ENCODE measurements around the gene SCAF8. TPM values are rescaled to one million over a fixed set of nuclear protein-coding genes. Genes with fewer than 3 reads are reported as not detected.

SCAF8 gene
- total and polyA plus RNA-seq, 2 donors (not counting 1 experiment from before 2014, with no cell fraction given), result 25.7 to 75.2 TPM

DNA sequence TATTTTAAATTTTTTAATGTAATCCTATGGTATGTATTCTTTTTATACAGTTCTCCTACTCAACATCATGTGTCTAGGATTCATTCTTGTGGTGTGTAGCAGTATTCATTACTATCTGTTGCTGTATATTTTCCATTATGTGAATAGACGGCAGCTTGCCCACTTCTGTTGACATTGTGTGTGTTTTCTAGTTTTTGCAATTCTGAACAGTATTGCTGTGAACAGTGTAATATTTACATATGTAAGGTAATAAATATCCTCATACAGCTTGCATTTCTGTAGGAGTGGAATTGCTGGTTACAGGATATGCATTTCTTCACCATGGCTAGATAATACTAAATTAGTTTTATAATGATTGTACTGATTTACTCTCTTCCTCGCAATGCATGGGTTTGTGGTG is 51.9 kb downstream of the SCAF8 start:
- Mint-ChIP-seq H3K27ac (no peak overlapping the region), H3K9me3 (ENCODE audit: insufficient read depth) (no peaks in the 10 kb centered on the region), H3K4me1 (peaks cover 5% of the 10 kb centered on the region), H3K4me3 (no peak overlapping the region), H3K27me3 (no peaks in the 10 kb centered on the region)
- intact Hi-C loops (cut with micrococcal nuclease), result no loop called here
- no peak overlapping the region for H2AFZ ChIP-seq (ENCODE audit: insufficient read depth, low read depth, low read length, poor library complexity, severe bottlenecking)
- no peak overlapping the region for H3K27ac ChIP-seq (ENCODE audit: low read length in 2 of 2)
- peaks cover 37% of the 10 kb centered on the region for H3K79me2 ChIP-seq (ENCODE audit: control insufficient read depth, insufficient read depth, low read length)
- H3K4me3 ChIP-seq (ENCODE audit: control extremely low read depth in 1 of 5, extremely low read depth in 1 of 5, insufficient read depth in 1 of 5, low read depth in 2 of 5, low read length in 4 of 5), result no peak overlapping the region
- H4K20me1 ChIP-seq (ENCODE audit: control insufficient read depth, insufficient read depth, low read length, poor library complexity, severe bottlenecking), result peaks cover 42% of the 10 kb centered on the region
- H3K9me3 ChIP-seq (ENCODE audit: control extremely low read depth in 1 of 3, control insufficient read depth in 2 of 3, insufficient read depth in 1 of 3, low read length in 2 of 3), result no peaks in the 10 kb centered on the region
- no peaks in the 10 kb centered on the region for H3K27me3 ChIP-seq (replicated peaks in 1 of 4; ENCODE audit: control extremely low read depth in 1 of 4, control insufficient read depth in 3 of 4, insufficient read depth in 4 of 4, low read length in 3 of 4)
- H3K4me2 ChIP-seq (replicated peaks; ENCODE audit: low read depth, low read length, poor library complexity, severe bottlenecking), result no peak overlapping the region
- WGBS (ENCODE audit: insufficient coverage), result no CpG with 5 or more reads among the region's 2 CpGs
- no peaks in the 10 kb centered on the region for H3K4me1 ChIP-seq (ENCODE audit: control insufficient read depth in 2 of 2, insufficient read depth in 2 of 2, low read length in 2 of 2)
- H3K36me3 ChIP-seq (replicated peaks in 1 of 2; ENCODE audit: control extremely low read depth in 1 of 2, control insufficient read depth in 1 of 2, extremely low read depth in 1 of 2, insufficient read depth in 2 of 2, low read length in 1 of 2), result peaks cover 5 to 29% of the 10 kb centered on the region in 2 experiments
- ATAC-seq (ENCODE audit: low read depth) (no peak), DNase-seq (no peak)
- ChIA-PET CTCF (interaction anchor here (3.0 kb wide), 1 partner anchor 110 kb away, joined by 11 read pairs; no protein-coding TSS in a partner anchor), POLR2A (no interaction called here)
- H3K9ac ChIP-seq (ENCODE audit: low read length), result no peak overlapping the region
- TF ChIP-seq EZH2 (IDR thresholded peaks at IDR 0.05; ENCODE audit: borderline replicate concordance, insufficient read depth, low read depth, low read length, poor library complexity, severe bottlenecking), result no peak
- TF ChIP-seq, protein P1, sequence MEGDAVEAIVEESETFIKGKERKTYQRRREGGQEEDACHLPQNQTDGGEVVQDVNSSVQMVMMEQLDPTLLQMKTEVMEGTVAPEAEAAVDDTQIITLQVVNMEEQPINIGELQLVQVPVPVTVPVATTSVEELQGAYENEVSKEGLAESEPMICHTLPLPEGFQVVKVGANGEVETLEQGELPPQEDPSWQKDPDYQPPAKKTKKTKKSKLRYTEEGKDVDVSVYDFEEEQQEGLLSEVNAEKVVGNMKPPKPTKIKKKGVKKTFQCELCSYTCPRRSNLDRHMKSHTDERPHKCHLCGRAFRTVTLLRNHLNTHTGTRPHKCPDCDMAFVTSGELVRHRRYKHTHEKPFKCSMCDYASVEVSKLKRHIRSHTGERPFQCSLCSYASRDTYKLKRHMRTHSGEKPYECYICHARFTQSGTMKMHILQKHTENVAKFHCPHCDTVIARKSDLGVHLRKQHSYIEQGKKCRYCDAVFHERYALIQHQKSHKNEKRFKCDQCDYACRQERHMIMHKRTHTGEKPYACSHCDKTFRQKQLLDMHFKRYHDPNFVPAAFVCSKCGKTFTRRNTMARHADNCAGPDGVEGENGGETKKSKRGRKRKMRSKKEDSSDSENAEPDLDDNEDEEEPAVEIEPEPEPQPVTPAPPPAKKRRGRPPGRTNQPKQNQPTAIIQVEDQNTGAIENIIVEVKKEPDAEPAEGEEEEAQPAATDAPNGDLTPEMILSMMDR (IDR thresholded peaks at IDR 0.05), result no peak

DNA sequence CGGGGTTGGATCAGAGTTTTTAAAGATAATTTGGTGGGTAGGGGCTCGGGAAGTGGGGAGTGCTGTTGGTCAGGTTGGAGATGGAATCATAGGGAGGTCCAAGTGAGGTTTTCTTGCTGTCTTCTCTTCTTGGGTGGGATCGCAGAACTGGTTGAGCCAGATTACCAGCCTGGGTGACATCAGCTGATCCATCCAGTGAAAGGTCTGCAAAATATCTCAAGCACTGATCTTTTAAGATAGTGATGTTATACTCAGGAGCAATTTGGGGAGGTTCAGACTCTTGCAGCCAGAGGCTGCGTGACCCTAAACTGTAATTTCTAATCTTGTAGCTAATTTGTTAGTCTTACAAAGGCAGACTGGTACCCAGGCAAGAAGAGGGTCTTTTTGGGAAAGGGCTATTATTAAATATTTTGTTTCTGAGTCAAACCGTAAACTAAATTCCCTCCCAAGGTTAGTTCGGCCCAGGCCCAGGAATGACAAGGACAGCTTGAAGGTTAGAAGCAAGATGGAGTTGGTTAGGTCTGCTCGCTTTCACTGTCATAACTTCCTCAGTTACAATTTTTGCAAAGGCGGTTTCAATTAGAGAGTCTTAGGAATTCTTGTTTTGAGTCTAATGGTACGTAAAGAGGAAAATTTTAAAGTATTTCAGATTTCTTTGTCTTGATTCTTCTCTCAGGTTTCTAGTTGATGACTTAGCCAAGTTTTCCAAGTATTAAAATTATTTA is 53.1 kb downstream of the SCAF8 start:
- Mint-ChIP-seq H3K9me3 (ENCODE audit: insufficient read depth) (no peaks in the 10 kb centered on the region), H3K4me1 (peaks cover 4% of the 10 kb centered on the region), H3K27ac (no peak overlapping the region), H3K4me3 (no peak overlapping the region), H3K27me3 (no peaks in the 10 kb centered on the region)
- TF ChIP-seq EZH2 (IDR thresholded peaks at IDR 0.05; ENCODE audit: borderline replicate concordance, insufficient read depth, low read depth, low read length, poor library complexity, severe bottlenecking), result no peak
- TF ChIP-seq, protein P1 (IDR thresholded peaks at IDR 0.05), result no peak
- H3K9ac ChIP-seq (ENCODE audit: low read length), result no peak overlapping the region
- WGBS (ENCODE audit: insufficient coverage), result 100% methylated on average over 2 of the region's 9 CpGs
- no peak overlapping the region for H3K27ac ChIP-seq (ENCODE audit: low read length in 2 of 2)
- no peak overlapping the region for H3K4me3 ChIP-seq (ENCODE audit: control extremely low read depth in 1 of 5, extremely low read depth in 1 of 5, insufficient read depth in 1 of 5, low read depth in 2 of 5, low read length in 4 of 5)
- peaks cover 38% of the 10 kb centered on the region for H4K20me1 ChIP-seq (ENCODE audit: control insufficient read depth, insufficient read depth, low read length, poor library complexity, severe bottlenecking)
- intact Hi-C loops (cut with micrococcal nuclease), result no loop called here
- POLR2A ChIA-PET, result no interaction called here
- DNase-seq (no peak), ATAC-seq (ENCODE audit: low read depth) (no peak)
- no peaks in the 10 kb centered on the region for H3K9me3 ChIP-seq (ENCODE audit: control extremely low read depth in 1 of 3, control insufficient read depth in 2 of 3, insufficient read depth in 1 of 3, low read length in 2 of 3)
- peaks cover 39% of the 10 kb centered on the region for H3K79me2 ChIP-seq (ENCODE audit: control insufficient read depth, insufficient read depth, low read length)
- H2AFZ ChIP-seq (ENCODE audit: insufficient read depth, low read depth, low read length, poor library complexity, severe bottlenecking), result no peak overlapping the region
- H3K27me3 ChIP-seq (replicated peaks in 1 of 4; ENCODE audit: control extremely low read depth in 1 of 4, control insufficient read depth in 3 of 4, insufficient read depth in 4 of 4, low read length in 3 of 4), result no peaks in the 10 kb centered on the region
- H3K4me1 ChIP-seq (ENCODE audit: control insufficient read depth in 2 of 2, insufficient read depth in 2 of 2, low read length in 2 of 2), result no peaks in the 10 kb centered on the region
- no peak overlapping the region for H3K4me2 ChIP-seq (replicated peaks; ENCODE audit: low read depth, low read length, poor library complexity, severe bottlenecking)
- H3K36me3 ChIP-seq (replicated peaks in 1 of 2; ENCODE audit: control extremely low read depth in 1 of 2, control insufficient read depth in 1 of 2, extremely low read depth in 1 of 2, insufficient read depth in 2 of 2, low read length in 1 of 2), result peaks cover 5 to 24% of the 10 kb centered on the region in 2 experiments
- CTCF ChIA-PET, result interaction anchor here (1.1 to 3.0 kb wide), 2 partner anchors 16 to 111 kb away, joined by 3 to 11 read pairs; no protein-coding TSS in a partner anchor
